ENCODE results near the gene TALDO1. TPM values are rescaled to one million over a fixed set of nuclear protein-coding genes. Genes with fewer than 3 reads are reported as not detected.
A peak's percentile ranks its signal among the peaks of the same experiment; 100 is the strongest.

The TALDO1 gene
- total RNA-seq, 1 experiment from 2014 or later = 268 TPM

DNA sequence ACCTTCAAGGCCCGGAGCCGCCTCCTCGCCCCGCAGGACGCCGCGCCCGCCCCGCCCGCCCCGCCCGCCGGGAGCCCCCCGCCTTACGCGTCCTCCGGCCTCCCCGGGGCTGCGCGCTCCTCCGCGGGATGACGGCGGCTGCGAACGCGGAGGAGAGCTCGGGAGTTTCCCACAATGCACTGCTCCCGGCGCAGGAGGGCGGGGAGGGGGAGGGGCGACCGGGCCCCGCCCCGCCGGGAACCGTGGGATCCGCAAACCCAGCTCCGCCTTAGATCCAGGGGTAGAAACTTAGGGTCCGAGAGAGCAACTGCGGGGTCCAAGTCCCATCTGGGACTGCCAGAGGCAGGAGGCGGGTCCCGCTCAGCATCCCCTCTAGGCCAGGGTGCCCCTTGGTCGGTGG is 42.7 kb downstream of the TALDO1 start, which contains the start of gene CEND1:
Gene CEND1 (minus strand): TSS at position 148 of the 400 bp plus-strand sequence. CDS start 1,514 bp downstream, outside the sequence.
- no peak within 1 kb of the TSS for H3K9ac ChIP-seq (ENCODE audit: extremely low read depth, insufficient read length, low read length)
- H4K20me1 ChIP-seq (ENCODE audit: control insufficient read depth, insufficient read depth, insufficient read length) = no peaks in the 10 kb centered on the region
- no peak within 1 kb of the TSS; the same call in 1 of the 2 replicates for H3K14ac ChIP-seq (ENCODE audit: insufficient read depth, low read length)
- H3K4me2 ChIP-seq (ENCODE audit: insufficient read depth, insufficient read length, low read length) = no peak within 1 kb of the TSS
- no peak within 1 kb of the TSS for H4K8ac ChIP-seq (replicated peaks; ENCODE audit: insufficient read length, low read depth, low read length)
- no peak within 1 kb of the TSS for H3K23ac ChIP-seq (ENCODE audit: insufficient read length, low read depth, low read length)
- WGBS (ENCODE audit: extremely low coverage, insufficient read length, low lambda C conversion rate) = no CpG with 5 or more reads among the region's 44 CpGs
- H3K23me2 ChIP-seq (ENCODE audit: insufficient read length, low read depth, low read length, poor library complexity, severe bottlenecking) = peaks cover 4% of the 10 kb centered on the region
- no peak within 1 kb of the TSS for H3K27ac Mint-ChIP-seq
- H2AFZ ChIP-seq (ENCODE audit: low read length) = no peak within 1 kb of the TSS
- H3K4me1 ChIP-seq (ENCODE audit: insufficient read depth, low read length) = no peaks in the 10 kb centered on the region; the same call in 1 of the 2 replicates
- no peaks in the 10 kb centered on the region for H3K9me3 ChIP-seq (ENCODE audit: control insufficient read depth, low read depth, low read length)
- H2BK20ac ChIP-seq (ENCODE audit: low read depth, low read length, poor library complexity, severe bottlenecking) = no peak within 1 kb of the TSS
- H3K9me3 Mint-ChIP-seq = no peaks in the 10 kb centered on the region
- no peaks in the 10 kb centered on the region for H3K27me3 ChIP-seq (ENCODE audit: insufficient read depth, low read length)
- H3K27me3 Mint-ChIP-seq (ENCODE audit: low read depth) = peaks cover 4% of the 10 kb centered on the region; the same call in 1 of the 2 replicates
- no peaks in the 10 kb centered on the region for H3K79me1 ChIP-seq (ENCODE audit: insufficient read depth, low read depth, low read length, poor library complexity, severe bottlenecking)
- H2BK12ac ChIP-seq (ENCODE audit: insufficient read length, low read depth, low read length) = no peak within 1 kb of the TSS
- H3K56ac ChIP-seq (ENCODE audit: insufficient read length, low read depth, low read length) = no peak within 1 kb of the TSS
- H3K27ac ChIP-seq (ENCODE audit: insufficient read length, low read depth, low read length) = no peak within 1 kb of the TSS
- no peak within 1 kb of the TSS for H4K5ac ChIP-seq (ENCODE audit: insufficient read length, low read depth, low read length)
- no peak within 1 kb of the TSS for H2BK120ac ChIP-seq (ENCODE audit: low read depth, low read length, poor library complexity, severe bottlenecking)
- no peak within 1 kb of the TSS for H4K91ac ChIP-seq (ENCODE audit: insufficient read length, low read depth, low read length)
- H3K36me3 Mint-ChIP-seq (ENCODE audit: insufficient read depth in 1 of 3, low read depth in 3 of 3) = peaks cover 0 to 16% (median 3%) of the 10 kb centered on the region in 3 experiments; a peak in 3 of 7 replicates
- H2BK15ac ChIP-seq (ENCODE audit: low read depth, low read length) = no peak within 1 kb of the TSS
- H3K4ac ChIP-seq (ENCODE audit: low read depth, low read length) = no peak within 1 kb of the TSS
- H3T11ph ChIP-seq (ENCODE audit: low read length) = no peak within 1 kb of the TSS
- TF ChIP-seq, protein P1, sequence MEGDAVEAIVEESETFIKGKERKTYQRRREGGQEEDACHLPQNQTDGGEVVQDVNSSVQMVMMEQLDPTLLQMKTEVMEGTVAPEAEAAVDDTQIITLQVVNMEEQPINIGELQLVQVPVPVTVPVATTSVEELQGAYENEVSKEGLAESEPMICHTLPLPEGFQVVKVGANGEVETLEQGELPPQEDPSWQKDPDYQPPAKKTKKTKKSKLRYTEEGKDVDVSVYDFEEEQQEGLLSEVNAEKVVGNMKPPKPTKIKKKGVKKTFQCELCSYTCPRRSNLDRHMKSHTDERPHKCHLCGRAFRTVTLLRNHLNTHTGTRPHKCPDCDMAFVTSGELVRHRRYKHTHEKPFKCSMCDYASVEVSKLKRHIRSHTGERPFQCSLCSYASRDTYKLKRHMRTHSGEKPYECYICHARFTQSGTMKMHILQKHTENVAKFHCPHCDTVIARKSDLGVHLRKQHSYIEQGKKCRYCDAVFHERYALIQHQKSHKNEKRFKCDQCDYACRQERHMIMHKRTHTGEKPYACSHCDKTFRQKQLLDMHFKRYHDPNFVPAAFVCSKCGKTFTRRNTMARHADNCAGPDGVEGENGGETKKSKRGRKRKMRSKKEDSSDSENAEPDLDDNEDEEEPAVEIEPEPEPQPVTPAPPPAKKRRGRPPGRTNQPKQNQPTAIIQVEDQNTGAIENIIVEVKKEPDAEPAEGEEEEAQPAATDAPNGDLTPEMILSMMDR (conservative IDR thresholded peaks at IDR 0.05) = no peak
- H3K79me2 ChIP-seq (ENCODE audit: insufficient read depth, low read length) = no peaks in the 10 kb centered on the region
- no peak within 1 kb of the TSS for H2AK5ac ChIP-seq (ENCODE audit: insufficient read length, low read length)
- H3K18ac ChIP-seq (ENCODE audit: insufficient read length, low read depth, low read length) = no peak within 1 kb of the TSS
- H3K4me1 Mint-ChIP-seq = peaks cover 7 to 30% of the 10 kb centered on the region in 2 experiments; a peak in 3 of 4 replicates
- peak within 1 kb of the TSS in 1 of 2 experiments; percentile 55; a peak in 3 of 5 replicates for H3K4me3 Mint-ChIP-seq
- H2BK5ac ChIP-seq (ENCODE audit: insufficient read length, low read length) = no peak within 1 kb of the TSS
- no peak for DNase-seq

Measured in H9 (cell line).